Panc1 (cell line): ENCODE measurements around the gene NDC1. TPM values are rescaled to one million over a fixed set of nuclear protein-coding genes. Genes with fewer than 3 reads are reported as not detected.

Source experiments
- ATAC-seq: fragments of 200-7000 bp; cut with Tn5 transposase; 2 replicates; pipeline ENCODE4 v1.9.1; 2020; ENCODE audit warnings: mild to moderate bottlenecking, moderate library complexity
- BruUV-seq: library from RNA; stranded (reverse); fragments of 400-500 nt; replicated peaks from 2 replicates; lab custom pipeline; 2021; lab: Mats Ljungman, UMichigan
- CTCF ChIA-PET: fragments of 300-600 bp; sonication (Branson Sonifier 250); formaldehyde crosslinking; loops from one replicate; lab custom pipeline; 2022; ENCODE audit warnings: antibody characterized with exemption; lab: Charles Lee
- POLR2A ChIA-PET: fragments of 300-600 bp; sonication (Branson Sonifier 250); formaldehyde crosslinking; loops from one replicate; lab custom pipeline; 2022; ENCODE audit warnings: antibody characterized with exemption; lab: Charles Lee
- DNase-seq: peaks from one replicate; pipeline ENCODE4 v3.0.0-alpha.2; 2010; ENCODE audit warnings: low read depth, low spot score
- H3K27ac ChIP-seq: 2 replicates; pipeline ENCODE4 v1.5.1; 2011; ENCODE audit warnings: mild to moderate bottlenecking, low read length, inconsistent platforms
- H3K27me3 ChIP-seq: fragments of 200-500 bp; sonication (Bioruptor generic); 2 replicates; pipeline ENCODE4 v1.6.0; 2014; ENCODE audit warnings: low read length, inconsistent platforms; ENCODE audit not compliant: control insufficient read depth, insufficient read depth
- H3K36me3 ChIP-seq: fragments of 200-500 bp; sonication (Bioruptor generic); 2 replicates; pipeline ENCODE4 v1.5.1; 2014; ENCODE audit warnings: inconsistent platforms, mild to moderate bottlenecking, low read length, moderate library complexity; ENCODE audit not compliant: control insufficient read depth, insufficient read depth
- H3K4me1 ChIP-seq: 2 replicates; pipeline ENCODE4 v1.5.1; 2011; ENCODE audit warnings: inconsistent platforms, mild to moderate bottlenecking, low read length, moderate library complexity; ENCODE audit not compliant: control insufficient read depth, insufficient read depth
- H3K4me3 ChIP-seq, 2 experiments: 2 replicates each; pipeline ENCODE4 v1.5.1; 2011 to 2012; ENCODE audit warnings: low read depth in 2 of 2, low read length in 2 of 2, mild to moderate bottlenecking in 2 of 2, inconsistent platforms in 1 of 2, moderate library complexity in 1 of 2
- H3K9me3 ChIP-seq: fragments of 200-500 bp; sonication (Bioruptor generic); 2 replicates; pipeline ENCODE4 v1.5.1; 2014; ENCODE audit warnings: low read depth, mild to moderate bottlenecking, inconsistent platforms, low read length, moderate library complexity; ENCODE audit not compliant: control insufficient read depth, insufficient read depth
- POLR2AphosphoS5 ChIP-seq: IDR thresholded peaks from 2 replicates; pipeline ENCODE4 v1.6.1; 2012; ENCODE audit warnings: mild to moderate bottlenecking, low read depth, low read length, moderate library complexity
- SIN3A ChIP-seq: IDR thresholded peaks from 2 replicates; pipeline ENCODE4 v1.6.1; 2012; ENCODE audit warnings: low read depth, mild to moderate bottlenecking, low read length, moderate library complexity, borderline replicate concordance; ENCODE audit not compliant: insufficient read depth
- TCF7L2 ChIP-seq: IDR thresholded peaks from 2 replicates; pipeline ENCODE4 v1.6.1; 2011; ENCODE audit warnings: mild to moderate bottlenecking, low read depth, low read length, inconsistent platforms
- in situ Hi-C: cut with HindIII; loops from 2 replicates; pipeline ENCODE4 v1.10.0; 2016; ENCODE audit warnings: low sequenced_read_pairs, low pct_unique_long_range_greater_than_20kb
- intact Hi-C: fragments of 100-400 bp; cut with micrococcal nuclease; formaldehyde crosslinking; loops from one replicate; pipeline ENCODE4 v1.10.0; 2022; ENCODE audit not compliant: unreplicated experiment
- total RNA-seq: library from RNA; stranded (reverse); gene quantifications from one replicate; pipeline ENCODE4 v1.2.1, GENCODE V29; 2021; ENCODE audit not compliant: unreplicated experiment
- TF ChIP-seq, protein P1 (sequence below), 2 experiments: IDR thresholded peaks; 2 replicates each; pipeline ENCODE4 v1.6.1; 2011 to 2012; ENCODE audit warnings: low read depth in 2 of 2, control low read depth in 1 of 2, low read length in 1 of 2, mild to moderate bottlenecking in 1 of 2, moderate library complexity in 1 of 2; ENCODE audit not compliant: insufficient read depth in 1 of 2
- TF ChIP-seq, protein P2 (sequence below): fragments of 450-650 bp; IDR thresholded peaks from 2 replicates; pipeline ENCODE4 v1.5.1; 2017; ENCODE audit warnings: mild to moderate bottlenecking

Gene NDC1
- total RNA-seq, 1 experiment from 2014 or later: 44.4 TPM

DNA sequence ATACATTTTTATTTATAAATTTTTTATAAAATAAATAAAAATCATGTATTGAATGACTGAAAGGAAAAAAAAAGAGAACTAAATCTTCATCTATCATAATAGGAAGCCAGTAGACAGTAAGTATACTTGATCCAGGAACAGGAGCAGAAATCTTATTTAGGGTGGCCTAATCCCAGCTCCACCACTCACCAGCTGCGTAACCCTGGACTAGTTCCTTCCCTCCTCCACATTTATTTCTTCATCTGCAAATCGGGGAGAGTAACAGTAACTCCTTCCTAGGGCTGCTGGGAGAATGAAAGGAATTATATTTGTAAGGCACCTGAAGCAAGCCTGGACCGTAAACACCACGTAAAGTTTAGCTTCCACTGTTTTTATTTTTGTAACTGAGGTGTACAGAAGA, 117.0 kb downstream of the NDC1 start:
- no peak for DNase-seq
- no TSS peak for BruUV-seq
- intact Hi-C loops (no loop called here), in situ Hi-C loops (no loop called here)
- Histone ChIP-seq H3K36me3 (no peaks in the 10 kb centered on the region), H3K4me1 (no peaks in the 10 kb centered on the region; the same call in 1 of the 2 replicates), H3K27ac (no peak overlapping the region), H3K27me3 (no peaks in the 10 kb centered on the region), H3K9me3 (no peaks in the 10 kb centered on the region), H3K4me3 (no peak overlapping the region)
- ChIA-PET POLR2A (interaction anchor here (0.7 kb wide), 1 partner anchor 142 kb away, joined by 6 read pairs; no protein-coding TSS in a partner anchor), CTCF (no interaction called here)
- ATAC-seq: no peak
- TF ChIP-seq, protein P1, sequence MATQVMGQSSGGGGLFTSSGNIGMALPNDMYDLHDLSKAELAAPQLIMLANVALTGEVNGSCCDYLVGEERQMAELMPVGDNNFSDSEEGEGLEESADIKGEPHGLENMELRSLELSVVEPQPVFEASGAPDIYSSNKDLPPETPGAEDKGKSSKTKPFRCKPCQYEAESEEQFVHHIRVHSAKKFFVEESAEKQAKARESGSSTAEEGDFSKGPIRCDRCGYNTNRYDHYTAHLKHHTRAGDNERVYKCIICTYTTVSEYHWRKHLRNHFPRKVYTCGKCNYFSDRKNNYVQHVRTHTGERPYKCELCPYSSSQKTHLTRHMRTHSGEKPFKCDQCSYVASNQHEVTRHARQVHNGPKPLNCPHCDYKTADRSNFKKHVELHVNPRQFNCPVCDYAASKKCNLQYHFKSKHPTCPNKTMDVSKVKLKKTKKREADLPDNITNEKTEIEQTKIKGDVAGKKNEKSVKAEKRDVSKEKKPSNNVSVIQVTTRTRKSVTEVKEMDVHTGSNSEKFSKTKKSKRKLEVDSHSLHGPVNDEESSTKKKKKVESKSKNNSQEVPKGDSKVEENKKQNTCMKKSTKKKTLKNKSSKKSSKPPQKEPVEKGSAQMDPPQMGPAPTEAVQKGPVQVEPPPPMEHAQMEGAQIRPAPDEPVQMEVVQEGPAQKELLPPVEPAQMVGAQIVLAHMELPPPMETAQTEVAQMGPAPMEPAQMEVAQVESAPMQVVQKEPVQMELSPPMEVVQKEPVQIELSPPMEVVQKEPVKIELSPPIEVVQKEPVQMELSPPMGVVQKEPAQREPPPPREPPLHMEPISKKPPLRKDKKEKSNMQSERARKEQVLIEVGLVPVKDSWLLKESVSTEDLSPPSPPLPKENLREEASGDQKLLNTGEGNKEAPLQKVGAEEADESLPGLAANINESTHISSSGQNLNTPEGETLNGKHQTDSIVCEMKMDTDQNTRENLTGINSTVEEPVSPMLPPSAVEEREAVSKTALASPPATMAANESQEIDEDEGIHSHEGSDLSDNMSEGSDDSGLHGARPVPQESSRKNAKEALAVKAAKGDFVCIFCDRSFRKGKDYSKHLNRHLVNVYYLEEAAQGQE (IDR thresholded peaks at IDR 0.05; ENCODE audit: insufficient read depth in 1 of 2, low read depth in 2 of 2, low read length in 1 of 2): no peak
- TF ChIP-seq, protein P2, sequence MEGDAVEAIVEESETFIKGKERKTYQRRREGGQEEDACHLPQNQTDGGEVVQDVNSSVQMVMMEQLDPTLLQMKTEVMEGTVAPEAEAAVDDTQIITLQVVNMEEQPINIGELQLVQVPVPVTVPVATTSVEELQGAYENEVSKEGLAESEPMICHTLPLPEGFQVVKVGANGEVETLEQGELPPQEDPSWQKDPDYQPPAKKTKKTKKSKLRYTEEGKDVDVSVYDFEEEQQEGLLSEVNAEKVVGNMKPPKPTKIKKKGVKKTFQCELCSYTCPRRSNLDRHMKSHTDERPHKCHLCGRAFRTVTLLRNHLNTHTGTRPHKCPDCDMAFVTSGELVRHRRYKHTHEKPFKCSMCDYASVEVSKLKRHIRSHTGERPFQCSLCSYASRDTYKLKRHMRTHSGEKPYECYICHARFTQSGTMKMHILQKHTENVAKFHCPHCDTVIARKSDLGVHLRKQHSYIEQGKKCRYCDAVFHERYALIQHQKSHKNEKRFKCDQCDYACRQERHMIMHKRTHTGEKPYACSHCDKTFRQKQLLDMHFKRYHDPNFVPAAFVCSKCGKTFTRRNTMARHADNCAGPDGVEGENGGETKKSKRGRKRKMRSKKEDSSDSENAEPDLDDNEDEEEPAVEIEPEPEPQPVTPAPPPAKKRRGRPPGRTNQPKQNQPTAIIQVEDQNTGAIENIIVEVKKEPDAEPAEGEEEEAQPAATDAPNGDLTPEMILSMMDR: no peak
- TF ChIP-seq TCF7L2: no peak
- TF ChIP-seq POLR2AphosphoS5: no peak
- TF ChIP-seq SIN3A: no peak

DNA sequence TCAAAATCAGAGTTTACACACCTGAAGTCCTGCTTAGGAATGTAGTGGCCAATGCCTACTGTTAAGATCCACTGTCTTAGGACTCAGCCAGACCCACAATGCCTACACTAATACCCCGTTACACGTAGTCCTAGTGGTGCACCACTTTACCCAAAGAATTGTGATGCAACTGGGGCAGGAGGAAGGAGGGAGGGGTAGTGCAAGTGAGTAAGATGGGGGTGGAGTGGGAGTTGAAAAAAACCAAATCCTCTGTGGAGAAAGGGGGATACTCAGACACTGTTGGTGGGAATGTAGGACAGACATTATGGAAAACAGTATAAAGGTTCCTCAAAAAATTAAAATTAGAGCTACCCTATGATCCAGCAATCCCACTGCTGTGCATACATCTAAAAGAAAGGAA, 118.6 kb downstream of the NDC1 start:
- in situ Hi-C loops: no loop called here
- TF ChIP-seq TCF7L2 (no peak), SIN3A (no peak), POLR2AphosphoS5 (no peak)
- TF ChIP-seq, protein P1 (IDR thresholded peaks at IDR 0.05; ENCODE audit: insufficient read depth in 1 of 2, low read depth in 2 of 2, low read length in 1 of 2): no peak
- TF ChIP-seq, protein P2: no peak
- no peaks in the 10 kb centered on the region for H3K36me3 ChIP-seq

More for the DNA sequence above, 118.6 kb downstream of the NDC1 start:
- H3K27ac ChIP-seq: no peak overlapping the region
- DNase-seq: no peak
- no peaks in the 10 kb centered on the region for H3K9me3 ChIP-seq
- CTCF ChIA-PET: no interaction called here
- no TSS peak for BruUV-seq
- POLR2A ChIA-PET: no interaction called here
- no peak for ATAC-seq
- intact Hi-C loops: no loop called here
- no peak overlapping the region for H3K4me3 ChIP-seq
- H3K4me1 ChIP-seq: no peaks in the 10 kb centered on the region; the same call in 1 of the 2 replicates
- no peaks in the 10 kb centered on the region for H3K27me3 ChIP-seq
